Occipital lobe (tissue), 2 donors: ENCODE data around the gene ZBTB43. TPM values are rescaled to one million over a fixed set of nuclear protein-coding genes. Genes with fewer than 3 reads are reported as not detected.

Experiments
- DNase-seq: peaks from one replicate; lab custom pipeline; 2025; lab: John Stamatoyannopoulos, UW
- total RNA-seq: library from RNA; depleted of rRNA; stranded (reverse); fragments of >200 nt; gene quantifications from one replicate; pipeline ENCODE4 v1.2.3, GENCODE V29; 2014

The ZBTB43 gene
- total RNA-seq, 1 donor from 2014 or later = 57.7 TPM

DNA sequence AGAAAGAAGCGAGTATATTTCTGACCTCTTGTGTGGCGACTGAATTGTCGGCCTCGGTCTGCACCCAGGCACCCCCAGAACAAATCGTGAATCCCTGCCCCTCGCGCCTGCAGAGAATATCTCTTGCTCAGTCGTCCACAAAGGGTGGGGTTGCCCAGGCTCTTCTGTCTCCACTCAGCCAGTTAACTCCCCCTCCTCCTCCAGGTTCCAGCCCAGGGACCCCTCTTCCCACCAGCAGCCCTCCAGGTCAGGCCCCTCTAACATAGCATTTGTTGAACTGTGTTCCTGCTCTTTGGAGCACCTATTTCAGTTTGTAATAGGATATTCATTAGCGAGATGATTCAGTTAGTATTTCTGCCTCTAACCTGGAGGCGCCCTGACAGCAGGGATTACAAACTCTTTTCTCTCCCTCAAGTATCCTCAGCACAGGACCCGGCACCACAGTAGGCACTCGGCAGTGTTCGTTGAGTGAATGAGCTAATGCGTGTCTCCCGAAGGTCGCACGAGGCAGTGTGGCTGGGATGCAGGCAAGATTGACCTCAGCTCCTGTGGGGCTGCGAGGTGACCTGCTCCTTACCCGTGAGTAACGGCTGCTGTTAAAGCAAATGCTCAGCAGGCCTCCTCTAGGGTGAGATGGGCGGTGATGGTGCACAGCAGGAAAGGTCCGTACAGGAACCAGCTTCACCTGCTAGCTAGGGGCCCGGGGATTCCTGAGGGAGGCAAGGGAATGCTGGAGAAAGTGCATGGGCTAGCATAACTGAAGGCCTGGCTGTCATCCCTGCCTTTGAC, 81.4 kb downstream of the ZBTB43 start:
- DNase-seq = no peak

DNA sequence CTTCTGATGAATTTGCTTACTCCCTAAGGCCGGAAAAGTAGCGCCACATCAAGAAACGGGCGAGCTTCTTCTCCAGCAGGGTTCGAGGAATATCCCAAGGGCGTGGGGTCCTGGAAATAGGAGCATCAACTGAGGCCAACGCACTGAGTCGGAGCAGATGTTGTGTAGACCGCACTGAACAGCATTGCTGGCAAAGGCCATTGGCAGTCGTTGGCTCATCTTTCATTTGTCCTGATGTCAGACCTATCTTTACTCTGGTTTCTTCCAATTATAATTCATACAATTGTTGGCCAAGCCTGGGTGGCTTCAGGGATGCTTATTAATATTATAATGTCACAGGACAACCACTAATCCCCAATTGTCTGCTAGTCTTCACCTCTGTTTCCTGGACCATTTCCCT, 82.1 kb downstream of the ZBTB43 start:
- no peak for DNase-seq

Other genes with a start within 250 kb of the ZBTB43 start
- not detected for gene LMX1B, start 191.1 kb upstream of the ZBTB43 start, total RNA-seq
- 83.0 TPM for gene ZBTB34, start 55.6 kb downstream of the ZBTB43 start, total RNA-seq
- gene RALGPS1, start 109.7 kb downstream of the ZBTB43 start, total RNA-seq = 86.6 TPM